ENCODE measurements around the gene SAMSN1.

Gene SAMSN1

DNA sequence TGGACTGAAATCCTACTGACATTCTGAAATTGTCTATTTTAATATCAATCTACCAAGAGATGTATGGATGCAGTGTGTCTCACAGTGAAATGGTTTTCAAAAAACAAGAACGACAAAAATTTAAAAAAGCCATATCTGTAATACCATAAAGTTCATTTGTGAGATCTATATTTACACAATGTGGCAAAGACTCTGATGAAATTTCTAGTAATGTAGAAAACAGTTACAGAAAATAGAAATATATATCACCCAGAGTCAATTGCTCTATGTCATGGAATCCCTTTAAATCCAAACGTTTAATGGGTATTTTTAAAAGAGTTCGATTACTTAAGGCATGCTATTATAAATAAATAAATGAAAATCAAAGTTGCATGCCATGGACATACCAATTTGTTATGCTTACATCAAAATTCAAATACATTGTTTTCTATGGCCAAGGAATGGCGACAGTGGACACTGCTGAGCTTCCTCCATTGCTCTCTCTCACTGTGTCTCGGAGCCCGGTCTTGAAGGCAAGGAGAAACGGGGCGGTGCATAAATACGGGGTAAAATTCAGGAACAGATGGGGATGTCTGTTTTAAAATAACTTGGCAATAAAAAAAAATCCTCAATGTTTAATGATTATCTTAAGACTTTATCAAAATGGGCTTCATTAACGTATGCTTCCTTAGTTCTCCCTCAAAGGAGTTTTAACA, 37.0 kb upstream of the SAMSN1 start:
- H3K4me3 ChIP-seq (replicated peaks in 1 of 2; ENCODE audit: low read depth in 2 of 2, low read length in 2 of 2): no peak overlapping the region
- TF ChIP-seq CTCF (IDR thresholded peaks at IDR 0.05; ENCODE audit: low read depth, low read length): no peak
- DNase-seq (ENCODE audit: low read depth in 2 of 2): no peak

GRCh38 chr21:14581902-14582457, 35.9 kb upstream of the SAMSN1 start:
- TF ChIP-seq CTCF (IDR thresholded peaks at IDR 0.05; ENCODE audit: low read depth, low read length): no peak
- no peak overlapping the region for H3K4me3 ChIP-seq (replicated peaks in 1 of 2; ENCODE audit: low read depth in 2 of 2, low read length in 2 of 2)
- DNase-seq (ENCODE audit: low read depth in 2 of 2): no peak

DNA sequence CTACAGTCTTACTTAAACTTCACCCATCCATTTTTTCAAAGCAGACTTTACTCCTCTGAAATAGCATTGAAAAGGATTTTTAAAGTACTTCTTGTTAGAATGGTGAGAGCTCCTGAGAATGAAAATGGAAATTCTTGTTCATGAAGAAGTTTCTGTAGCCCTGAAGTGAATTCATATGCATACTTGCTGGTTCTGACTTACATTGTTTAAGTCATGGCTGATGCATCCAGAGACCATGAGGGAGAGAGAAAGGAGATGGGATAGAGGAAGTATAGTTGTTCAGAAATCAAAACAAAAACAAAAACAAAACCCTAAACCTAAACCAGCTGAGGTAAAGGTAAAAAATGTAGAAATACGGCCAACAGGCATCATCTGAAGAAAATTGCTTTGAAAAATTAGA, 27.1 kb upstream of the SAMSN1 start:
- H3K4me3 ChIP-seq (replicated peaks in 1 of 2; ENCODE audit: low read depth in 2 of 2, low read length in 2 of 2): no peak overlapping the region
- DNase-seq (ENCODE audit: low read depth in 2 of 2): no peak
- no peak for TF ChIP-seq CTCF (IDR thresholded peaks at IDR 0.05; ENCODE audit: low read depth, low read length)

DNA sequence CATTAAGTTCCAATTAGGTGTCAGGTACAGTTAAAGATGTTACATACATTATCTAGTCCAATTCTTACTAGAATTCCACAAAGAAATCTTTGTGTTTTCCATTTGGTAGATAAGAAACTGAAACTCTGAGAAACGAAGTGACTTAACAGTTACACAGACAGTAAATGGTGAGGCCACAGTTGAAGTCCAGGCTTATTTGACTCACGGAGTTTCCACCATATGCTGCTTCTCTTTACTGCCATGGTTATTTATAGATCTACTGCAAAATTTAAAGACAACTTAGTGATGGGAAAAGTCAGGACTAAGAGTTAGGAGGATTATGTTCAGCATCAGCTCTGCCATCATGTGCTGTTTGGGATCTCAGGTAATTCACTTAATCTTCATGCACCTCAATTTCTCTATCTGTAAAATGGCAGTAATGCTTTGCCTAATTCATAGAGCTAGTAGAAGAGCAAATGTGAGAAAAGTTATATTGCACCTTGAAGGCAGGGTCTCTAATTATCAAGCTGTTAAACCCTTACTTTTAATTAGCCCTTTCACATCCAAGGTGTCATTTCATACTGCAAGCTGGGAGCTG, 26.2 kb upstream of the SAMSN1 start:
- H3K4me3 ChIP-seq (replicated peaks in 1 of 2; ENCODE audit: low read depth in 2 of 2, low read length in 2 of 2): no peak overlapping the region
- TF ChIP-seq CTCF (IDR thresholded peaks at IDR 0.05; ENCODE audit: low read depth, low read length): no peak
- no peak for DNase-seq (ENCODE audit: low read depth in 2 of 2)

GRCh38 chr21:14569868-14570267, 23.8 kb upstream of the SAMSN1 start:
- no peak for DNase-seq (ENCODE audit: low read depth in 2 of 2)
- no peak overlapping the region for H3K4me3 ChIP-seq (replicated peaks in 1 of 2; ENCODE audit: low read depth in 2 of 2, low read length in 2 of 2)
- no peak for TF ChIP-seq CTCF (IDR thresholded peaks at IDR 0.05; ENCODE audit: low read depth, low read length)

- TF ChIP-seq CTCF (IDR thresholded peaks at IDR 0.05; ENCODE audit: low read depth, low read length): no peak
- no peak overlapping the region for H3K4me3 ChIP-seq (replicated peaks in 1 of 2; ENCODE audit: low read depth in 2 of 2, low read length in 2 of 2)
Measured at GRCh38 chr21:14569026-14569621, 23.0 kb upstream of the SAMSN1 start.

More at GRCh38 chr21:14569026-14569621, 23.0 kb upstream of the SAMSN1 start:
- no peak for DNase-seq (ENCODE audit: low read depth in 2 of 2)
